ENCODE data around the gene MRPL48.
"Not testable (repeated sequence)": the region's sequence is repeated elsewhere in the genome, so short reads cannot be mapped to it uniquely, and the experiment has no call there.

GRCh38 chr11:73750862-73751261 lies 36.8 kb upstream of the MRPL48 start:
- TF ChIP-seq, protein P1, sequence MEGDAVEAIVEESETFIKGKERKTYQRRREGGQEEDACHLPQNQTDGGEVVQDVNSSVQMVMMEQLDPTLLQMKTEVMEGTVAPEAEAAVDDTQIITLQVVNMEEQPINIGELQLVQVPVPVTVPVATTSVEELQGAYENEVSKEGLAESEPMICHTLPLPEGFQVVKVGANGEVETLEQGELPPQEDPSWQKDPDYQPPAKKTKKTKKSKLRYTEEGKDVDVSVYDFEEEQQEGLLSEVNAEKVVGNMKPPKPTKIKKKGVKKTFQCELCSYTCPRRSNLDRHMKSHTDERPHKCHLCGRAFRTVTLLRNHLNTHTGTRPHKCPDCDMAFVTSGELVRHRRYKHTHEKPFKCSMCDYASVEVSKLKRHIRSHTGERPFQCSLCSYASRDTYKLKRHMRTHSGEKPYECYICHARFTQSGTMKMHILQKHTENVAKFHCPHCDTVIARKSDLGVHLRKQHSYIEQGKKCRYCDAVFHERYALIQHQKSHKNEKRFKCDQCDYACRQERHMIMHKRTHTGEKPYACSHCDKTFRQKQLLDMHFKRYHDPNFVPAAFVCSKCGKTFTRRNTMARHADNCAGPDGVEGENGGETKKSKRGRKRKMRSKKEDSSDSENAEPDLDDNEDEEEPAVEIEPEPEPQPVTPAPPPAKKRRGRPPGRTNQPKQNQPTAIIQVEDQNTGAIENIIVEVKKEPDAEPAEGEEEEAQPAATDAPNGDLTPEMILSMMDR (IDR thresholded peaks at IDR 0.05), result not testable (repeated sequence)
- not testable (repeated sequence) for TF ChIP-seq ZFX (IDR thresholded peaks at IDR 0.05; ENCODE audit: borderline replicate concordance)

Data from 22Rv1 (cell line).